CMK (cell line): ENCODE data around the gene SH3TC1.

ENCODE experiments used
- DNase-seq: peaks from one replicate; pipeline ENCODE4 v3.0.0-alpha.2; 2010; ENCODE audit warnings: low read depth

Gene SH3TC1

GRCh38 chr4:8244001-8244757, 45.1 kb downstream of the SH3TC1 start:
- DNase-seq, result no peak

- no peak for DNase-seq
Measured at GRCh38 chr4:8244931-8245460, 45.9 kb downstream of the SH3TC1 start.

- no peak for DNase-seq
Measured at GRCh38 chr4:8245884-8246833, 47.1 kb downstream of the SH3TC1 start.

DNA sequence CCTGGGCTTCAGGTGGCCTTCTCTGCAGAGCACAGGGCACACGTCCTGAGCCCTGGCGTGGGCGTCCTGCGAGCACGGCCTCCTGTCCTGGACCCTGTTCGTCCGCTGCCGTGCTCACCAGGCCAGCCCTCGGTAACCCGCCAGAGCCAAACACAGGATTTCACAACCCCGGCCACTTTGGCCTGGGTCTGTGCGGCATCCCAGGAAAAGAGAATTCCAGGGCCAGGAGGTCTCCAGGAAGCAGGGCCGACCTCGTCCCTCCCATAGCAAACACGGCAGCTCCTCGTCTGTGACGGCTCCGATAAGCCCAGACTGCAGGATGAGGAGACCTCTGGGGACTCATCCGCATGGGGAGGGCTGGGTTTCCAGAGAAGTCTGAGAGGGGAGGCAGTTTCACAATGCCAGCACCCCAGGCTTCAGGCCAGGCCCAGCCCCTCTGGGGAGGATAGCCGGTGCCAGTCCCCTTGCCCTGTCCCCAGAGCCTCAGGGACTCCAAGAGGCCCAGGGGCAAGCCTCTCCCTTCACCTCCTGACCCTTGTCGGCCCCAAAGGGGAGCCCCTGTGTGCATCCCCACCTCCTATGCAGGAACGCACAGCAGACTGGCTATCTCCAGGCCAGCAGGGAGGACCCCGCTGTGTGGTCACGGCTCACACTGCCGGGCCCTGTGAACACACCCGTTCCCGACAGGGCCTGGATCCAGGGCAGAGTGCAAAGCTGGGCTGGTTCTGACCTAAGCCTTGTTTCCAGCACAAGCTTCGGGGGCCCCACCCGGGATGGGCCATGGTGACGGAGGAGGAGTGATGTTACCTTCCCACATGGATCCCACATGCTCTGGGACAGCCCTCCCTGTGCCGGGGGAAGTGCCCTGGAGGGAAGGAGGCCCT, 48.2 kb downstream of the SH3TC1 start:
- DNase-seq, result no peak

DNA sequence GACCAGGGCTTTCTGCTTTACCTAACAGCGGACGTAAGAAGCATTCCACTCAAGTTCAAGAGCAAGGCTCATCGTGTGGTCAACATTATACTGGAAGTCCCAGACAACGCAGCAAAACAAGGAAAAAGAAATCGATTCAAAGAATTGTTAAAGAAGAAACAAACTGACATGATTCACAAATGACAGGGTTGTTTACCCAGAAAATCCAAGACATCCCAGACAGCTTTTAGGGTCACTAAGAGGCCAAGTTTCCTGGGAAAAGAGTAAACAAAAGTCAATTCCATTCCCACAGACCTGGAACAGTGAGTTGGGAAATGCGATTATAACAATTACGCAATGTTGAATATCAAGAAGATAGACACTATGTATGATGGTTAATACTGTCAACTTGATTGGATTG, 49.0 kb downstream of the SH3TC1 start:
- no peak for DNase-seq

DNA sequence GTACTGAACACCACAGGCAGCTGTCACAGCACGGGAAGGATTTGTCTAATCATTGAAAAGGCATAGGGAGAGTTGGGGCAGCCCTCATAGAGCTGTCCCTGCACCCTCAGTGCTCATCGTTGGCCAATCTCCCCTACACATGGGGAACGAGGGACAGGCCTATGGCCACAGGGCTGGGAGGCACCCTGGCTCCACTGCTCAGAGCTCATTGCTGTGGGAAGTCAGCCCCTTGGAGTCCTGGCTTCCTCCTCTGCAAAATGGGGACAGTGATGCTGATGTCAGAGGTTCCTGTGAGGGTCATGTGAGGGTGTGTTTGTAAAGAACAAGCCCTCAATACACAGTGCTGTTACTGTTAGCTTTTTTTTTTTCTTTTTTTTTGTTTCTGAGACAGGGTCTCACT, 51.1 kb downstream of the SH3TC1 start:
- no peak for DNase-seq

- no peak for DNase-seq
Measured at GRCh38 chr4:8250637-8251036, 51.5 kb downstream of the SH3TC1 start.

- no peak for DNase-seq
Measured at GRCh38 chr4:8251110-8251883, 52.2 kb downstream of the SH3TC1 start.

DNA sequence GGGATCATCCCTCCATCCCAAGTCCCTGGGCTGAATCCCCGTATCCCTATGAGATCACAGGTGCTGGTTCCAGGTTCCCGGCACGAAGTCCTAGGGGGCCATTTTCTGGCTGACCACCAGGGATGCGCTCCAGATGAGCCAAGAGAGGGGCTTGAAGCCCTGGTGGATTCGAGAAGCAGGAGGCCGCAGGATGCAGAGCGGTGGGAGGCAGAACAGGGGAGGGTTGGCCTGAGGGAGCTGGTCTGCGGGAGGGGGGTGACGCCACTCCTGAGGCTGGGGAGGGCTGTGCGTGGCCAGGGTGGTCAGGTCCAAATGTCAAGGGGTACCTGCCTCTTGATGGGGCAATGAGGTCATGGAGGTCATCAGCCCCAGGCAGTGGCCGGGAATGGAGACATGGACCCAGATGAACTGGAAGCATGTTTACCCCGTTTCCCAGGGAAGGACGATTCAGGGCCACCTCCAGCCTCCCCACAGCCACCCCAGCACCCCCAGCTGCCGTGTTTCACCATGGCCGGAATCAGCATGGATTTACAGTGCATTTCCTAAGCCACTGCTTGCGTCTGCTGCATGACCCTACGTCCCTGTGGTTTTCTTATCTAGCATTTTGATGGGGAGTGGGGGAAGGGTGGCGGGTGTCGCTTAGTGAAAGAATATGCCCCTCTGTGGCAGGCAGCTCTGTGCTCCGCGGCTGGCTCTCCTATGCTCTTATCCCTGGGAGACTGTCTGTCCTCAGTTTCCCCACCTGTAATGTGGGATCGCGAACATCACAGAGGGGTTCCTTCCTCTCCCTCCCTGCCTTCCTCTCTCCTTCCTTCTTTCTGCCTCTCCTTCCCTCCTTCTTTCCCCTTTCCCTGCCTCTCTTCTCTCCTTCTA, 53.4 kb downstream of the SH3TC1 start:
- DNase-seq, result no peak

DNA sequence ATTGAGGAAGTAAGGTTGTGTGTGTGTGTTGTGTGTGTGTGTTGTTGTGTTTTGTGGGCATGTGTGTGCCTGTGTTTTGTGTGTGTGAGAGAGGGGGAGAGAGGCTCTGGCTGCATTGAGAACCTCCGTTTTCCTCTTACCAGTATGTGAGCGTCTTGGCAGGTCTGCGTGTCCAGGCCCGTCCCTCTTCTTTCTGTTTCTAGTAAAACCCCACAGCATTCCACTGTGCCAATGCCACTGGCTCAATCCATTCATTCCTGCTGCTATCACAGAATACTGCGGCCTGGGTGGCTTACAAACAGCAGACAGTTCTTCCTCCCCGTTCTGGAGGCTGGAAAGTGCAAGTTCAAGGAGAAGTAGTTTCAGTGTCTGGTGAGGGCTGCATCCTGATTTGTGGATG, 55.0 kb downstream of the SH3TC1 start:
- DNase-seq, result no peak

DNA sequence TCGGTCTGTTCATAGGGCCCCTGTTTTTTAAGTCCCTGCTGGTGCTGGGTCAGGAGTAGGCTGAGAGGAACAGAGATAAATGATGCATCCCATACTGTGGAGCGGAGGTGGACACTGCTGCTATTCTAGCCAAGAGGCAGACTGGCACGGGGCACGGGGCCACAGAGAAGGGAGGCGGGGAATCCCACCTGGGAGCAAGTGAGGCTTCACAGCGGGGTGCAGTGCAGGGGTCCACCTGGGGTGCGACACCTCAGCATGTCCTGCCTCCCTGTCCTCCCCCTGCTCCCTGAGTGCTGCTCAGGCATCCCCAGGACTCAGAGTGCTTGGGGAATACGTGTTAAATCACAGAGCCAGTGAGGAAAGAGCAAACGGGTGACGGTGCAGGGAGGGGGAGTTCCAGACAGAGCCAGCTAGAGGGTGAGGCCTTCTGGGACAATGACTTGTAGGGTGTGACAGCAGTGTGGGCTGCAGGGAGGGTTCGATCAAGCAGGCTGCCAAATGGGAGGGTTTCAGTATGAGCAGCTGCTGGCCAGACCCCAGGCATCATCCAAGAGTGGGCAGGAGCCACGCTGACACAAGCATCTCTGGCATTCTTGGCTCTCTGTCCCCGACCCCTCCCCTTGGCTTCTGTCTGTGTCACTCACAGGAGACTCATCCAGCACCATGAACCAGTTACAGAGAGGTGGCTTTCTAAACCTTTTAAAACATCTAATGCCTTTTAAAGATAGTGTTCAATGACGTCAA, 56.8 kb downstream of the SH3TC1 start:
- no peak for DNase-seq

DNA sequence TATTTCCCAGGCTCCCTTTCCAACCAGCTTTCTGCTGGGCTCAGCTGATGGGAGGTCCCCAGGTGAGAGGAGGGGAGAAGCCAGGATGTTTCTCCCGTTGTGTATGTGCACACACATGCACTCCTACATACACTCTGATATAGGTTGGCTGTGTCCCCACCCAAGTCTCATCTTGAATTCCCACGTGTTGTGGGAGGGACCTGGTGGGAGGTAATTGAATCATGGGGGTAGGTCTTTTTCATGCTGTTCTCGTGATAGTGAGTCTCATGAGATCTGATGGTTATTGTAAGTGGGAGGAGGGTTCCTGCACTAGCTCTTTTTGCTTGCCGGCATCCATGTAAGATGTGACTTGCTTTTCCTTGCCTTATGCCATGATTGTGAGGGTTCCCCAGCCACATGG, 58.8 kb downstream of the SH3TC1 start:
- DNase-seq, result no peak

DNA sequence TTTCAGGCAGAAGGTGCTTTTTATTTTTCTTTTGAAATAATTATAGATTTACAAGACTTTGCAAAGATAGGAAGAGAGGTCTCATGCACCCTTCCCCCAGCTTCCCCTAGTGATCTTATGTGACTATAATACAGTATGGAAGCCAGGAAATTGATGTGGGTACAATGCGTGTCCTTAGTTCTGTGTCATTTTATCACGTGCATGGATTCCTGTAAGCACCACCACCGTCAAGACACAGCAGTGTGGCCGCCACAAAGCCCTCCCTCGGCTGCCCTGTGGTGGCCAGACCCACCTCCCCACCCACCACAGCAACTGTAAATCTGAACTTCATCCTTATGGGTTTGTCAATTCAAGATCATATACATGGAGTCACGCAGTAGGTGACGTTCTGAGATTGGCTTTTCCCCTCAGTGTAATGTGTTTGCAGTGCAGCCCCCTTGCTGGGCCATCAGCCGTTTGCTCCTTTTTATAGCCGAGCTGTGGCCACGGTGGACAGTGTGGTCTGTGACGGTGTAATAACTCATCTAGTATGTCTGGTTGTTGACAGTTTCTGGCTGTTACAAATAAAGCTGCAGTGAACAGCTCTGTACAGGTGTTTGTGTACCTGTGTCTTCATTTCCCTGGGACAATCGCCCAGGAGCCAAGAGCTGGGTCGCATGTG, 59.6 kb downstream of the SH3TC1 start:
- DNase-seq, result no peak

DNA sequence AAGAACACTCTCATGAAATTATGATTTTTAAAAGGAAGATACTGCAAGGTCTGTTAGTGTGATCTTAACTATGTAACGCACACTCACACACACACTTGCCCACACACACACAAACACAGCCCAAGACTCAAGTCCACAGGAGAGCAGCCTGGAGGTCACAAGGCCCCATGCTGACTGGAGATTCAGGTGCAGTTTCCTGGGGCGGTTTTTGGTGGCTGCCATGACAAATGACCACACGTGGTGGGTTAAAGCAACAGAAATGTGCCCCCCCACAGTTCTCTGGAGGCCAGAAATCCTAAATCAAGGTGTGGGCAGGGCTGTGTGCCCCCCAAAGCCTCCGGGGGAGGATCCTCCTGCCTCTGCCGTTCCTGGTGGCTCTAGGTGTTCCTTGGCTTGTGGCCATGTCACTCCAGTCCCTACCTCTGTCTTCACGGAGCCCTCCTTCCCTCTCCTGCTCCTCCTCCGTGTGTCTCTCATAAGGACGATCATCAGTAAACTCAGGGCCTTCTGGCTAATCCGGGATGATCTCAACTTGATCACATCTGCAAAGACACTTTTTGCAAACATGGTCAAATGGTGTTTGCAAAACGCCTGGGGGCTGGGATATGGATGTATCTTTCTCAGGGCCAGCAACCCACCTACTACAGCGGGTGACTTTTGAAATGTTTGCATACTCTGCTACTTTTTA, 60.8 kb downstream of the SH3TC1 start:
- no peak for DNase-seq

- DNase-seq, result no peak
Measured at GRCh38 chr4:8260656-8261111, 61.6 kb downstream of the SH3TC1 start.

GRCh38 chr4:8261851-8262535, 62.9 kb downstream of the SH3TC1 start:
- DNase-seq, result peak; percentile 52

GRCh38 chr4:8262637-8263322, 63.7 kb downstream of the SH3TC1 start:
- no peak for DNase-seq
